Measurements from ENCODE around the gene MATK. TPM values are rescaled to one million over a fixed set of nuclear protein-coding genes. Genes with fewer than 3 reads are reported as not detected.

The MATK gene
- total RNA-seq, 1 donor from 2014 or later = 0.24 TPM

GRCh38 chr19:3798137-3798536 lies 12.0 kb upstream of the MATK start:
- intact Hi-C loops (cut with DNase I) = no loop called here
- ATAC-seq (ENCODE audit: poor library complexity) = no peak
- DNase-seq = no peak

- intact Hi-C loops (cut with DNase I) = no loop called here
- no peak for ATAC-seq (ENCODE audit: poor library complexity)
- DNase-seq = no peak
These were observed 10.2 kb upstream of the MATK start for GRCh38 chr19:3796358-3796757.

- DNase-seq (no peak), ATAC-seq (ENCODE audit: poor library complexity) (no peak)
- intact Hi-C loops (cut with DNase I) = no loop called here
These were observed 7.6 kb upstream of the MATK start for GRCh38 chr19:3793799-3794198.

- intact Hi-C loops (cut with DNase I) = no loop called here
- DNase-seq = no peak
- ATAC-seq (ENCODE audit: poor library complexity) = no peak
These were observed 5.9 kb upstream of the MATK start for GRCh38 chr19:3792114-3792513.

GRCh38 chr19:3790941-3791340 lies 4.8 kb upstream of the MATK start:
- intact Hi-C loops (cut with DNase I) = no loop called here
- ATAC-seq (ENCODE audit: poor library complexity) (no peak), DNase-seq (no peak)

- intact Hi-C loops (cut with DNase I) = no loop called here
These were observed 4.1 kb upstream of the MATK start for GRCh38 chr19:3790209-3790734.

GRCh38 chr19:3788996-3789778 lies 3.0 kb upstream of the MATK start:
- ATAC-seq (ENCODE audit: poor library complexity) (no peak), DNase-seq (no peak)
- intact Hi-C loops (cut with DNase I) = no loop called here

More at GRCh38 chr19:3790209-3790734, 4.1 kb upstream of the MATK start:
- no peak for ATAC-seq (ENCODE audit: poor library complexity)
- no peak for DNase-seq

GRCh38 chr19:3785451-3785937 lies 687 bp downstream of the MATK start:
- intact Hi-C loops (cut with DNase I) = no loop called here
- ATAC-seq (ENCODE audit: poor library complexity) = no peak
- no peak for DNase-seq

- ATAC-seq (ENCODE audit: poor library complexity) (no peak), DNase-seq (no peak)
- intact Hi-C loops (cut with DNase I) = no loop called here
These were observed 1.4 kb downstream of the MATK start for GRCh38 chr19:3784607-3785450.

GRCh38 chr19:3783660-3784584 lies 2.3 kb downstream of the MATK start:
- DNase-seq = no peak
- ATAC-seq (ENCODE audit: poor library complexity) = no peak
- intact Hi-C loops (cut with DNase I) = no loop called here

- ATAC-seq (ENCODE audit: poor library complexity) = no peak
- no peak for DNase-seq
These were observed 3.3 kb downstream of the MATK start for GRCh38 chr19:3782903-3783302.

GRCh38 chr19:3782330-3782729 lies 3.9 kb downstream of the MATK start:
- no peak for DNase-seq
- no peak for ATAC-seq (ENCODE audit: poor library complexity)
- intact Hi-C loops (cut with DNase I) = no loop called here

More at GRCh38 chr19:3782903-3783302, 3.3 kb downstream of the MATK start:
- intact Hi-C loops (cut with DNase I) = no loop called here

- DNase-seq = no peak
These were observed 4.6 kb downstream of the MATK start for GRCh38 chr19:3781603-3782002.

GRCh38 chr19:3780786-3781304 lies 5.3 kb downstream of the MATK start:
- no peak for DNase-seq
- ATAC-seq (ENCODE audit: poor library complexity) = no peak
- intact Hi-C loops (cut with DNase I) = no loop called here

More at GRCh38 chr19:3781603-3782002, 4.6 kb downstream of the MATK start:
- intact Hi-C loops (cut with DNase I) = no loop called here
- ATAC-seq (ENCODE audit: poor library complexity) = no peak

GRCh38 chr19:3778899-3779723 lies 7.1 kb downstream of the MATK start:
- ATAC-seq (ENCODE audit: poor library complexity) (no peak), DNase-seq (no peak)
- intact Hi-C loops (cut with DNase I) = no loop called here

- intact Hi-C loops (cut with DNase I) = no loop called here
- ATAC-seq (ENCODE audit: poor library complexity) (no peak), DNase-seq (no peak)
These were observed 7.9 kb downstream of the MATK start for GRCh38 chr19:3778104-3778867.
